Astrocyte (in vitro differentiated cells and primary cell): Measurements from ENCODE around the gene IKZF5. TPM values are rescaled to one million over a fixed set of nuclear protein-coding genes. Genes with fewer than 3 reads are reported as not detected.

Experiments used
- DNase-seq: peaks from one replicate; pipeline ENCODE4 v3.0.0-alpha.2; 2010; ENCODE audit warnings: low read depth
- FAIRE-seq: peaks from 2 replicates; lab custom pipeline; 2011; peaks lifted over from hg19 to GRCh38; lab: Jason Lieb, UNC
- H2AFZ ChIP-seq: 2 replicates; pipeline ENCODE4 v1.6.0; 2012; ENCODE audit warnings: low read depth, low read length, inconsistent platforms
- H3K27ac ChIP-seq: 2 replicates; pipeline ENCODE4 v1.5.1; 2011; ENCODE audit warnings: low read depth, low read length, inconsistent platforms
- H3K27me3 ChIP-seq: 2 replicates; pipeline ENCODE4 v1.6.0; 2011; ENCODE audit warnings: low read length, inconsistent platforms; ENCODE audit not compliant: insufficient read depth
- H3K36me3 ChIP-seq: 2 replicates; pipeline ENCODE4 v1.5.1; 2011; ENCODE audit warnings: low read length, inconsistent platforms; ENCODE audit not compliant: insufficient read depth
- H3K4me1 ChIP-seq: 2 replicates; pipeline ENCODE4 v1.5.1; 2011; ENCODE audit warnings: low read length, inconsistent platforms; ENCODE audit not compliant: insufficient read depth
- H3K4me2 ChIP-seq: 2 replicates; pipeline ENCODE4 v1.6.0; 2012; ENCODE audit warnings: low read length, inconsistent platforms
- H3K4me3 ChIP-seq: 2 replicates; pipeline ENCODE4 v1.5.1; 2011; ENCODE audit warnings: low read depth, mild to moderate bottlenecking, low read length, inconsistent platforms; ENCODE audit not compliant: insufficient read depth
- H3K79me2 ChIP-seq: 2 replicates; pipeline ENCODE4 v1.6.0; 2012; ENCODE audit warnings: mild to moderate bottlenecking, low read length, inconsistent platforms; ENCODE audit not compliant: insufficient read depth
- H3K9ac ChIP-seq: 2 replicates; pipeline ENCODE4 v1.6.0; 2012; ENCODE audit warnings: mild to moderate bottlenecking, low read length, inconsistent platforms
- H3K9me3 ChIP-seq: 2 replicates; pipeline ENCODE4 v1.5.1; 2012; ENCODE audit warnings: low read depth, mild to moderate bottlenecking, low read length, inconsistent platforms; ENCODE audit not compliant: insufficient read depth
- H4K20me1 ChIP-seq: 2 replicates; pipeline ENCODE4 v1.6.0; 2012; ENCODE audit warnings: low read length, inconsistent platforms; ENCODE audit not compliant: insufficient read depth
- H3K27ac Mint-ChIP-seq: one replicate; pipeline ENCODE4 v1.8.0; 2021; ENCODE audit warnings: mild to moderate bottlenecking, mixed read lengths; ENCODE audit not compliant: unreplicated experiment
- H3K27me3 Mint-ChIP-seq: one replicate; pipeline ENCODE4 v1.8.0; 2021; ENCODE audit warnings: low read depth, mixed read lengths; ENCODE audit not compliant: unreplicated experiment
- H3K36me3 Mint-ChIP-seq: one replicate; pipeline ENCODE4 v1.8.0; 2021; ENCODE audit warnings: low read depth, mixed read lengths; ENCODE audit not compliant: unreplicated experiment
- H3K4me1 Mint-ChIP-seq: one replicate; pipeline ENCODE4 v1.8.0; 2021; ENCODE audit warnings: low read depth, mixed read lengths; ENCODE audit not compliant: unreplicated experiment
- H3K4me3 Mint-ChIP-seq: one replicate; pipeline ENCODE4 v1.8.0; 2021; ENCODE audit warnings: mild to moderate bottlenecking, moderate library complexity, mixed read lengths; ENCODE audit not compliant: unreplicated experiment
- H3K9me3 Mint-ChIP-seq: one replicate; pipeline ENCODE4 v1.8.0; 2021; ENCODE audit warnings: mild to moderate bottlenecking, mixed read lengths; ENCODE audit not compliant: unreplicated experiment
- CTCF ChIP-seq: IDR thresholded peaks from 2 replicates; pipeline ENCODE4 v1.5.1; 2011; ENCODE audit warnings: low read depth, mild to moderate bottlenecking, inconsistent platforms, low read length, moderate library complexity; ENCODE audit not compliant: insufficient read depth
- EZH2 ChIP-seq: IDR thresholded peaks from 2 replicates; pipeline ENCODE4 v1.6.1; 2012; ENCODE audit warnings: mild to moderate bottlenecking, low read length, inconsistent platforms; ENCODE audit not compliant: insufficient read depth
- total RNA-seq: library from RNA; stranded (reverse); gene quantifications from 2 replicates; pipeline ENCODE4 v1.2.1, GENCODE V29; 2021

Gene IKZF5
- total RNA-seq, 1 donor from 2014 or later = 10.8 TPM

DNA sequence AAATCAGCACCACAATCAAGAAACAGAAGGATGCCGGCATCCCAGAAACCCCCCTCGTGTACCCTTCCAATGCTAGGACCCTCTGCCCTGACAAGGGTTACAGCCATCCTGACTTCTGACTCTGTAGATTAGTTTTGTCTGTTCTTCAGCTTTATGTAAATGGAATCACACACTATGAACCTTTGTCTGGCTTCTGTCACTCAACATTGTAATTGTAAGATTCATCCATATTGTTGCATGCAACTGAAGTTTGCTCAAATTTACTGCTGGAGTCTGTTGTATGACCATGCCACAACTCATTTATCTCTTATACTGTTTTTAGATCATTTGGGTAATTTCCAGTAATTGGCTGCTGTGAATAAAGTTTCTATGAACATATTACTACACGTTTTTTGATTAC is 8.4 kb downstream of the IKZF5 start:
- FAIRE-seq (no peak), DNase-seq (no peak)
- H3K4me3 Mint-ChIP-seq = no peak overlapping the region
- no peak for TF ChIP-seq CTCF
- no peak for TF ChIP-seq EZH2
- Histone ChIP-seq H3K9ac (no peak overlapping the region), H3K4me2 (no peak overlapping the region), H3K4me1 (no peaks in the 10 kb centered on the region), H3K4me3 (no peak overlapping the region), H3K79me2 (peaks cover 60% of the 10 kb centered on the region), H3K9me3 (no peaks in the 10 kb centered on the region), H3K36me3 (no peaks in the 10 kb centered on the region), H3K27me3 (no peaks in the 10 kb centered on the region), H3K27ac (no peak overlapping the region), H2AFZ (no peak overlapping the region), H4K20me1 (peaks cover 47% of the 10 kb centered on the region)
- no peaks in the 10 kb centered on the region for H3K4me1 Mint-ChIP-seq
- peaks cover 4% of the 10 kb centered on the region for H3K36me3 Mint-ChIP-seq
- H3K27me3 Mint-ChIP-seq = no peaks in the 10 kb centered on the region
- no peaks in the 10 kb centered on the region for H3K9me3 Mint-ChIP-seq
- no peak overlapping the region for H3K27ac Mint-ChIP-seq

GRCh38 chr10:122999347-122999746 is 9.2 kb downstream of the IKZF5 start:
- Histone ChIP-seq H3K4me2 (no peak overlapping the region), H3K36me3 (peaks cover 2% of the 10 kb centered on the region), H3K9me3 (no peaks in the 10 kb centered on the region), H3K79me2 (peaks cover 52% of the 10 kb centered on the region), H3K4me3 (no peak overlapping the region), H3K27ac (no peak overlapping the region), H3K4me1 (no peaks in the 10 kb centered on the region), H4K20me1 (peaks cover 42% of the 10 kb centered on the region), H3K27me3 (no peaks in the 10 kb centered on the region), H2AFZ (no peak overlapping the region), H3K9ac (no peak overlapping the region)
- H3K9me3 Mint-ChIP-seq = no peaks in the 10 kb centered on the region
- no peaks in the 10 kb centered on the region for H3K4me1 Mint-ChIP-seq
- DNase-seq = no peak
- TF ChIP-seq EZH2 = no peak
- TF ChIP-seq CTCF = no peak
- no peak for FAIRE-seq
- H3K4me3 Mint-ChIP-seq = no peak overlapping the region
- H3K36me3 Mint-ChIP-seq = peaks cover 4% of the 10 kb centered on the region
- H3K27me3 Mint-ChIP-seq = no peaks in the 10 kb centered on the region
- no peak overlapping the region for H3K27ac Mint-ChIP-seq

- Histone ChIP-seq H3K4me2 (no peak overlapping the region), H3K27me3 (no peaks in the 10 kb centered on the region), H3K9me3 (no peaks in the 10 kb centered on the region), H3K4me1 (no peaks in the 10 kb centered on the region), H3K27ac (no peak overlapping the region), H2AFZ (no peak overlapping the region), H3K4me3 (no peak overlapping the region), H3K36me3 (peaks cover 3% of the 10 kb centered on the region), H3K9ac (no peak overlapping the region), H4K20me1 (peaks cover 38% of the 10 kb centered on the region), H3K79me2 (peaks cover 47% of the 10 kb centered on the region)
- no peak for DNase-seq
- Mint-ChIP-seq H3K36me3 (peaks cover 7% of the 10 kb centered on the region), H3K4me1 (no peaks in the 10 kb centered on the region), H3K27me3 (no peaks in the 10 kb centered on the region), H3K4me3 (no peak overlapping the region), H3K27ac (no peak overlapping the region), H3K9me3 (no peaks in the 10 kb centered on the region)
- no peak for FAIRE-seq
- TF ChIP-seq EZH2 (no peak), CTCF (no peak)
Measured at GRCh38 chr10:122998934-122999333, 9.7 kb downstream of the IKZF5 start.
